Cardiac muscle cell (in vitro differentiated cells and primary cell): ENCODE measurements around the gene EIF2B5. TPM values are rescaled to one million over a fixed set of nuclear protein-coding genes. Genes with fewer than 3 reads are reported as not detected.

Source experiments
- DNase-seq, 2 donors: peaks; one replicate each; pipeline versions ENCODE4 v3.0.0 to v3.0.0-alpha.2; 2010 to 2017; ENCODE audit warnings: low read depth in 1 of 2, low spot score in 1 of 2
- H3K27ac ChIP-seq: fragments of 200-600 bp; sonication (generic); 2 replicates; pipeline ENCODE4 v1.5.1; 2016
- H3K27me3 ChIP-seq: fragments of 200-600 bp; sonication (generic); 2 replicates; pipeline ENCODE4 v1.6.0; 2016; ENCODE audit warnings: control low read depth
- H3K36me3 ChIP-seq: fragments of 200-600 bp; sonication (generic); 2 replicates; pipeline ENCODE4 v1.5.1; 2016; ENCODE audit warnings: control low read depth
- H3K4me1 ChIP-seq: fragments of 200-600 bp; sonication (generic); 2 replicates; pipeline ENCODE4 v1.8.1; 2017; ENCODE audit warnings: low read depth, mild to moderate bottlenecking, mixed run types
- H3K4me3 ChIP-seq: fragments of 200-600 bp; sonication (generic); 2 replicates; pipeline ENCODE4 v1.5.1; 2016; ENCODE audit warnings: mild to moderate bottlenecking
- H3K9me3 ChIP-seq: fragments of 200-600 bp; sonication (generic); 2 replicates; pipeline ENCODE4 v1.5.1; 2017; ENCODE audit warnings: low read depth, mild to moderate bottlenecking, control low read depth
- polyA plus RNA-seq: library from polyadenylated mRNA; unstranded; fragments of >200 nt; fragmentation: Nextera tagmentation; extraction: Ambion mirVana; gene quantifications from 2 replicates; pipeline ENCODE4 v1.2.1, GENCODE V29; 2016
- total RNA-seq: library from RNA; depleted of rRNA; stranded (reverse); fragments of >200 nt; gene quantifications from 2 replicates; pipeline ENCODE4 v1.2.3, GENCODE V29; 2016
- TF ChIP-seq, protein P1 (sequence below): IDR thresholded peaks from 2 replicates; pipeline ENCODE4 v1.5.1; 2012; ENCODE audit warnings: low read depth, mild to moderate bottlenecking, low read length

Gene EIF2B5
- total and polyA plus RNA-seq, 2 experiments from 2014 or later = 57.5 to 82.1 TPM

DNA sequence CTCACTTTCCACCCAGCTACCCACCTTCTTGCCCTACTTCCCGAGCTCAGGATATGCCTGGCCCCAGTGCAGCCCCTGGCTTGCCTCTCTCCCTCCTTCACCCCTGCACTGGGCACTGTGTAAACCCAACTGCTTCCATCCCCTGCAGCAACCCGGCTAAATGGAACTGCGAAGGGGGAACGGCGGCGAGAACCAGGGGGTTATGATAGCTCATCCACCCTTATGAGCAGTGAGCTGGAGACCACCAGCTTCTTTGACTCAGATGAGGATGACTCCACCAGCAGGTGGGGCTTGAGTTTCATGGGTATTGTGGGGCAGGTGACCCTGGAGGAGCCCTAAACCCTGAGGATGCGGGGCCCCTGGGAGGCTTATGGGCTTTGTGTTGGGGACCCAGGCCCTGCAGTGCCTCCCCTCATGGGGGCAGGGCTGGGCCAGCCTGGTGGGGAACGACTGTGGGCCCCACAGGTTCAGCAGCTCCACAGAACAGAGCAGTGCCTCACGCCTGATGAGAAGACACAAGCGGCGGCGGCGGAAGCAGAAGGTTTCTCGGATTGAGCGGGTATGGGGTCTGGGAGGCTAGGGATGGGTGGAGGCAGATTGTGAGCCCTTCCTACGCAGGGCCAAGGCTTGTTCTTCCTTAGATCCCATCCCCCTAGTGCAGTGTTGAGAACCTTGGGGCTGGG lies 29.6 kb downstream of the EIF2B5 start:
- Histone ChIP-seq H3K36me3 (peaks cover 41% of the 10 kb centered on the region), H3K27ac (no peak overlapping the region), H3K4me3 (no peak overlapping the region), H3K4me1 (peaks cover 9% of the 10 kb centered on the region), H3K9me3 (no peaks in the 10 kb centered on the region), H3K27me3 (no peaks in the 10 kb centered on the region)
- DNase-seq = no peak
- TF ChIP-seq, protein P1, sequence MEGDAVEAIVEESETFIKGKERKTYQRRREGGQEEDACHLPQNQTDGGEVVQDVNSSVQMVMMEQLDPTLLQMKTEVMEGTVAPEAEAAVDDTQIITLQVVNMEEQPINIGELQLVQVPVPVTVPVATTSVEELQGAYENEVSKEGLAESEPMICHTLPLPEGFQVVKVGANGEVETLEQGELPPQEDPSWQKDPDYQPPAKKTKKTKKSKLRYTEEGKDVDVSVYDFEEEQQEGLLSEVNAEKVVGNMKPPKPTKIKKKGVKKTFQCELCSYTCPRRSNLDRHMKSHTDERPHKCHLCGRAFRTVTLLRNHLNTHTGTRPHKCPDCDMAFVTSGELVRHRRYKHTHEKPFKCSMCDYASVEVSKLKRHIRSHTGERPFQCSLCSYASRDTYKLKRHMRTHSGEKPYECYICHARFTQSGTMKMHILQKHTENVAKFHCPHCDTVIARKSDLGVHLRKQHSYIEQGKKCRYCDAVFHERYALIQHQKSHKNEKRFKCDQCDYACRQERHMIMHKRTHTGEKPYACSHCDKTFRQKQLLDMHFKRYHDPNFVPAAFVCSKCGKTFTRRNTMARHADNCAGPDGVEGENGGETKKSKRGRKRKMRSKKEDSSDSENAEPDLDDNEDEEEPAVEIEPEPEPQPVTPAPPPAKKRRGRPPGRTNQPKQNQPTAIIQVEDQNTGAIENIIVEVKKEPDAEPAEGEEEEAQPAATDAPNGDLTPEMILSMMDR = no peak

DNA sequence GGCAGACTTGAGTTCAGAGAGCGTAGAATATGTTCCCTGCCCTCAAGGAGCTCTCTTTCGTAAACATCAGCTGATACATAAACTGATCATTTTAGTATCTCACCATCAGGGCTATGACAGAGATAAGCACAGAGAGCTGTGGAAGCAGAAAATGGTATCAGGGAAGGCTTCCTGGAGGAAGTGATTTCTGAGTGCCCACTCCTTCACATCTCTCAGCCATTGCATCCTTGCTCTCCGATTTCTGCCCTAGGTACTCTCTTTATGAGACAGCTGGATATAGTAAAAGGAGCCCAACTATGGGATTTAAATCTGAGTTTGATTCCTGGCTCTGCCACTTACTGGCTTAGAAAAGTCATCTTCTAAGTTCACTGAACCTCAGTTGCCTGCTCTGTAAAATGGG lies 30.4 kb downstream of the EIF2B5 start:
- Histone ChIP-seq H3K4me1 (peaks cover 3% of the 10 kb centered on the region), H3K27ac (no peak overlapping the region), H3K36me3 (peaks cover 43% of the 10 kb centered on the region), H3K9me3 (no peaks in the 10 kb centered on the region), H3K27me3 (no peaks in the 10 kb centered on the region), H3K4me3 (no peak overlapping the region)
- TF ChIP-seq, protein P1 = no peak
- no peak for DNase-seq

DNA sequence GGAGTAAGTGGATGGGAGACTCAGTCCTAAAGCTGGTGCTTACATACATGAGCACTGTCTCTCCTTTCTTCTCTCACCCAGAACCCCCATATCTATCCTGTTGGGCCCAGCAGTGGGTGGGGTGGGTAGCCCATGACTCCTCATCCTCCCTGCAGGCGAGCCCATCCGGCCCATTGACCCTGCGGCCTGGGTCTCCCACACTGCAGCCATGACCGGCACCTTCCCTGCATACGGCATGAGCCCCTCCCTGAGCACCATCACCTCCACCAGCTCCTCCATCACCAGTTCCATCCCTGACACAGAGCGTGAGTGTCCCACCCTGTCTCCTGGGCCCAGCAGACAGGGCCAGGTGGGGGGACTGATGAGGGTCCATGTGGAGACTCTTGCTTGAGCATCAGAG lies 31.5 kb downstream of the EIF2B5 start:
- H3K27me3 ChIP-seq = no peaks in the 10 kb centered on the region
- H3K9me3 ChIP-seq = no peaks in the 10 kb centered on the region
- TF ChIP-seq, protein P1 = no peak
- H3K4me1 ChIP-seq = no peaks in the 10 kb centered on the region
- peaks cover 48% of the 10 kb centered on the region for H3K36me3 ChIP-seq
- H3K27ac ChIP-seq = no peak overlapping the region
- DNase-seq = no peak
- H3K4me3 ChIP-seq = no peak overlapping the region

DNA sequence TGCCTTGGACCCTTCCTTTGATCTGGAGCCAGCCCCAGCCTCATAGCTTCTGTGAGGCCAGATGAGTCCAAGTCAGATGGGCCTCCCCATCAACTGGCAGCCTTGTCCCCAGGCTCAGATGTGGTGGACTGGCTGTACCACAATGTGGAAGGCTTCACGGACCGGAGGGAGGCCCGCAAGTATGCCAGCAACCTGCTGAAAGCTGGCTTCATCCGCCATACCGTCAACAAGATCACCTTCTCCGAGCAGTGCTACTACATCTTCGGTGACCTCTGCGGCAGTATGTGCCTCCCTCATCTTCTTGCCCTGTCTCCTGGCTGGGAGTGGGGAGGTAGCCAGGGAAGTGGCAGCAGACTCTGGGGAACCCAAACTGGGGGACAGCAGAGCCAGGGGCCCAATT lies 32.6 kb downstream of the EIF2B5 start:
- TF ChIP-seq, protein P1 = no peak
- no peaks in the 10 kb centered on the region for H3K9me3 ChIP-seq
- DNase-seq = no peak
- no peak overlapping the region for H3K27ac ChIP-seq
- H3K4me1 ChIP-seq = no peaks in the 10 kb centered on the region
- no peaks in the 10 kb centered on the region for H3K27me3 ChIP-seq
- peaks cover 53% of the 10 kb centered on the region for H3K36me3 ChIP-seq
- H3K4me3 ChIP-seq = no peak overlapping the region

DNA sequence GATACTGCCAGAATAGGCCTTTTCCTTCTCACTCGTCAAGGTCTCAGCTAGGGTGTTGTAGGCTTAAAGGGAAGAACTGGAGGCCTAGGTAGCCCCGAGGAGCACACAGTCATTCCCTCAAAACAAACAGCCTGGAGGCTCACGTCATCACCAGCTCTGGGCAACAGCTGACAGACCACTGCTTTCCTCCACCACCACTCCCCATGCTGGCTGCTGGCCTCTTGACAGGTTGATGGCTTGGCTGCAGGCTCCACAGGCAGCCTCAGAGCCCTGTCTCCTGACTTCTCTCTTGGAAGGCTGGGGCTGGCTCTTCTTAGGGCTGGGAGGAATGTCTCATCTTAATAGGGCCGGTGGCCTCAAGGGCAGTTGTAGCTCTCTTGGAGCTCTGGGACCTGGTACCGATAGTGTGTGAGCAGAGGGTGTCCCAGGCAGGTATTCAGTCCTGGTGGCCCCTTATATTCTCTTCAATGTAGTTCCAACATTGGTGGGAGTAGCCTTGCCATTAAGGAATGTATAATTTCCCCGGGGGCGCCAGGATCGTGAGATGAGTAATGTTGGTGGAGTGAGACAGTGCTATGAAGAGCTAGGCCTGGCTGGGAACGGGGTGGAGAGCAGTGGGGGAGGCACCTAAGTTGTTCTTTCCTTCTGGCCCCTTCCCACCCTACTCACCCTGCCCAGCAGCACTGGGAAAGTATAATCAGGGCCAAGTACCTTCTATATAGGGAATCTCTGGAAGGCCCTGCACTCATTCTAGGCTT lies 33.4 kb downstream of the EIF2B5 start:
- peak in 1 of 2 donors; percentile 76 for DNase-seq
- H3K27ac ChIP-seq = no peak overlapping the region
- H3K36me3 ChIP-seq = peaks cover 54% of the 10 kb centered on the region

More for the DNA sequence above, 33.4 kb downstream of the EIF2B5 start:
- H3K27me3 ChIP-seq = no peaks in the 10 kb centered on the region
- TF ChIP-seq, protein P1 = no peak
- H3K4me1 ChIP-seq = no peaks in the 10 kb centered on the region
- H3K9me3 ChIP-seq = no peaks in the 10 kb centered on the region
- no peak overlapping the region for H3K4me3 ChIP-seq
